Uterus (tissue), 2 donors: ENCODE measurements around the gene TMEM272.

ENCODE experiments used
- POLR2A ChIP-seq, 2 donors: fragments of 450-650 bp; IDR thresholded peaks; one replicate each; pipeline ENCODE4 v1.6.1; 2016; ENCODE audit warnings: antibody characterized with exemption in 2 of 2, mild to moderate bottlenecking in 1 of 2, moderate library complexity in 1 of 2
- TF ChIP-seq, protein P1 (sequence below), 4 experiments: fragments of 200-600 bp in 2 of 4; fragments of 450-650 bp in 2 of 4; sonication (generic) in 2 of 4; IDR thresholded peaks; one replicate each; pipeline ENCODE4 v1.5.1; 2016 to 2019; ENCODE audit warnings: antibody characterized with exemption in 4 of 4, mild to moderate bottlenecking in 2 of 4, moderate library complexity in 1 of 4

DNA sequence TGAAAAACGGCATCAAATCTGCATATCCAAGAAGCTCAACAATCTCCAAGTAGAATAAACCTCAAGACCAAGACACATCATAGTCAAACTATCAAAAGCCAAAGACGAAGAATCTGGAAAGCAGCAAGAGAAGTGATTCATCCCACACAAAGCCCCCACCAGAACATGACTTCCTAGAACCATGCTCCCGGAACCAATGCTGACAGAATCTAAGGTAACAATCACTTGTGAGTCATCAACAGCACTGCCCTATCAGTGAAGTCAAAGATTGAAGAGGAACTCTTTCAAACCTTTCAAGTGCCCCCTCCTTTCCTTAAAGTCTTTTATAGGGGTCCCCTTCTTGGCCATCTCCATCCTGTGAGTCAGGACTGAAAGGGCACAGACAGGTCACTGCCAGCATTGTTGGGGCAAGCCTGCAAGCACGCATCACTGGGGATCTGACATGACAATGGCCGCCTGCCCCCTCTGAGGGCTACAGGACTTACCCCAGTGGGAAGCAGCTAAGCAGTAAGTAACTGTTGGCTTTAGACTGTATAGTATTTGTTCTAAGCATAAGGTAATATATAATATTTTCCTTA lies 16.8 kb upstream of the TMEM272 start, which contains the start of gene CCDC70:
- TF ChIP-seq, protein P1, sequence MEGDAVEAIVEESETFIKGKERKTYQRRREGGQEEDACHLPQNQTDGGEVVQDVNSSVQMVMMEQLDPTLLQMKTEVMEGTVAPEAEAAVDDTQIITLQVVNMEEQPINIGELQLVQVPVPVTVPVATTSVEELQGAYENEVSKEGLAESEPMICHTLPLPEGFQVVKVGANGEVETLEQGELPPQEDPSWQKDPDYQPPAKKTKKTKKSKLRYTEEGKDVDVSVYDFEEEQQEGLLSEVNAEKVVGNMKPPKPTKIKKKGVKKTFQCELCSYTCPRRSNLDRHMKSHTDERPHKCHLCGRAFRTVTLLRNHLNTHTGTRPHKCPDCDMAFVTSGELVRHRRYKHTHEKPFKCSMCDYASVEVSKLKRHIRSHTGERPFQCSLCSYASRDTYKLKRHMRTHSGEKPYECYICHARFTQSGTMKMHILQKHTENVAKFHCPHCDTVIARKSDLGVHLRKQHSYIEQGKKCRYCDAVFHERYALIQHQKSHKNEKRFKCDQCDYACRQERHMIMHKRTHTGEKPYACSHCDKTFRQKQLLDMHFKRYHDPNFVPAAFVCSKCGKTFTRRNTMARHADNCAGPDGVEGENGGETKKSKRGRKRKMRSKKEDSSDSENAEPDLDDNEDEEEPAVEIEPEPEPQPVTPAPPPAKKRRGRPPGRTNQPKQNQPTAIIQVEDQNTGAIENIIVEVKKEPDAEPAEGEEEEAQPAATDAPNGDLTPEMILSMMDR (IDR thresholded peaks at IDR 0.05), result no peak
- TF ChIP-seq POLR2A (IDR thresholded peaks at IDR 0.05), result no peak
